MM.1S (cell line): ENCODE results near the gene ADGRG2.

ENCODE experiments used
- EZH2 ChIP-seq: fragments of 300-600 bp; sonication (generic); optimal IDR thresholded peaks from 2 replicates; pipeline ENCODE3; 2017; ENCODE audit warnings: low read depth, mild to moderate bottlenecking, antibody characterized with exemption, low read length, mixed read lengths
- TF ChIP-seq, protein P1 (sequence below): fragments of 300-600 bp; sonication (generic); IDR thresholded peaks from 2 replicates; pipeline ENCODE4 v1.5.1; 2016; ENCODE audit warnings: antibody characterized with exemption, low read length, mixed read lengths

DNA sequence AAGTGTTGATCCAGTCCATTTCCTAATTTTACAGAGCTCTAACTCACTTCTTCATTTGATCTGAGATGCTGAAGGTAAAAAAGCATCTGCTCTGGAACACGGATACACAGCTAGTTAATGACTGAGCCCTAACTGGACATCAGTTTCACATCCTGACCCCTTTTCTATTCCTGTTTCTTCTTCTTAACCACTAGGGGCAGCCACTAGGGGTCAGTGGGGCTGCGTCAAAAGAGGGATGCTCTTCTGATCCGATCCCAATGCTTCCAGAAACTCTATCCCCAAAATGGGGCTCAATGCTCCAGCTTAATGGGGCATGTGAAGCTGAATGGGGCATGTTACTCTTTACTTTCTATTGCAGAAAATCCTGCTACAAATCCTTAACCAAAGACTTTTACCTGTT, 105.0 kb downstream of the ADGRG2 start:
- TF ChIP-seq, protein P1, sequence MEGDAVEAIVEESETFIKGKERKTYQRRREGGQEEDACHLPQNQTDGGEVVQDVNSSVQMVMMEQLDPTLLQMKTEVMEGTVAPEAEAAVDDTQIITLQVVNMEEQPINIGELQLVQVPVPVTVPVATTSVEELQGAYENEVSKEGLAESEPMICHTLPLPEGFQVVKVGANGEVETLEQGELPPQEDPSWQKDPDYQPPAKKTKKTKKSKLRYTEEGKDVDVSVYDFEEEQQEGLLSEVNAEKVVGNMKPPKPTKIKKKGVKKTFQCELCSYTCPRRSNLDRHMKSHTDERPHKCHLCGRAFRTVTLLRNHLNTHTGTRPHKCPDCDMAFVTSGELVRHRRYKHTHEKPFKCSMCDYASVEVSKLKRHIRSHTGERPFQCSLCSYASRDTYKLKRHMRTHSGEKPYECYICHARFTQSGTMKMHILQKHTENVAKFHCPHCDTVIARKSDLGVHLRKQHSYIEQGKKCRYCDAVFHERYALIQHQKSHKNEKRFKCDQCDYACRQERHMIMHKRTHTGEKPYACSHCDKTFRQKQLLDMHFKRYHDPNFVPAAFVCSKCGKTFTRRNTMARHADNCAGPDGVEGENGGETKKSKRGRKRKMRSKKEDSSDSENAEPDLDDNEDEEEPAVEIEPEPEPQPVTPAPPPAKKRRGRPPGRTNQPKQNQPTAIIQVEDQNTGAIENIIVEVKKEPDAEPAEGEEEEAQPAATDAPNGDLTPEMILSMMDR: peak; percentile 28
- TF ChIP-seq EZH2: no peak
